OCI-LY3 (cell line): ENCODE measurements around the gene EEF1AKMT2.

Experiments
- EZH2phosphoT487 ChIP-seq: fragments of 200-600 bp; shearing (Covaris generic); IDR thresholded peaks from 2 replicates; pipeline ENCODE4 v1.6.1; 2018; ENCODE audit warnings: antibody characterized with exemption, mixed run types, low read depth
- TF ChIP-seq, protein P1 (sequence below): fragments of 200-600, 300-600 bp; sonication (generic); IDR thresholded peaks from 2 replicates; pipeline ENCODE4 v1.5.1; 2014; ENCODE audit warnings: antibody characterized with exemption, low read length, low read depth

DNA sequence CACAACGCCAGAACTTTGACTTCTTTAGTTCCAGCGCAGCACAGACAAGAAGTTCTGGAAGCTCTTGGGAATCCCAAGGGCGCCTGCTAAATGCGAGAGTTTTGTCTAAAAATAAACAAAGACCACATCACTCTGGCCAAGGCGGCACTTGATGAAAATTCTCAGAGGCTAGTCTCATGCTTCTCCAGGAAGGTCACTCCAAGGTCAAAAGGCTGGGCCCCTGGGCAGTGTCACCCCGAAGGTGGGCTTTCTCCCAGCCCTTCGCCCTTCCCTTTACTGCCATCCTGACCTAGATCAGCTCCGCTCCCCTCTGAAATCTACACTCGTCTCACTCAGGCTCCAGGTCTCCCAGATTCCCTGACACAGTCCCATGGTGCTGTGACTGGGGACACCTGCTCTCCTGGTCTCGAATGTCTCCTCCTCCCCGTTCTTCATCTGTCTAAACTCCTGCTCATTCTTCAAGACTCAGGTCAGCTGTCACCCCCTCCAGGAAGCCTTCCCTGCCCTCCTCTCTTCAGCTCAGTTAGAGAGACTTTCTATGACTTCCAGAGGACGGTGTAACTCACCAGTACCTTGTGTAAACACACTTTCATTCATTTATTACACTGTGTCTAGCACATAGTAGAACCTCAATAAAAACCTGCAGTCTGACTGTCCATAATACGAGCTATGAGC is 58.0 kb downstream of the EEF1AKMT2 start:
- TF ChIP-seq, protein P1, sequence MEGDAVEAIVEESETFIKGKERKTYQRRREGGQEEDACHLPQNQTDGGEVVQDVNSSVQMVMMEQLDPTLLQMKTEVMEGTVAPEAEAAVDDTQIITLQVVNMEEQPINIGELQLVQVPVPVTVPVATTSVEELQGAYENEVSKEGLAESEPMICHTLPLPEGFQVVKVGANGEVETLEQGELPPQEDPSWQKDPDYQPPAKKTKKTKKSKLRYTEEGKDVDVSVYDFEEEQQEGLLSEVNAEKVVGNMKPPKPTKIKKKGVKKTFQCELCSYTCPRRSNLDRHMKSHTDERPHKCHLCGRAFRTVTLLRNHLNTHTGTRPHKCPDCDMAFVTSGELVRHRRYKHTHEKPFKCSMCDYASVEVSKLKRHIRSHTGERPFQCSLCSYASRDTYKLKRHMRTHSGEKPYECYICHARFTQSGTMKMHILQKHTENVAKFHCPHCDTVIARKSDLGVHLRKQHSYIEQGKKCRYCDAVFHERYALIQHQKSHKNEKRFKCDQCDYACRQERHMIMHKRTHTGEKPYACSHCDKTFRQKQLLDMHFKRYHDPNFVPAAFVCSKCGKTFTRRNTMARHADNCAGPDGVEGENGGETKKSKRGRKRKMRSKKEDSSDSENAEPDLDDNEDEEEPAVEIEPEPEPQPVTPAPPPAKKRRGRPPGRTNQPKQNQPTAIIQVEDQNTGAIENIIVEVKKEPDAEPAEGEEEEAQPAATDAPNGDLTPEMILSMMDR, result no peak
- TF ChIP-seq EZH2phosphoT487, result no peak
